Stimulated activated CD8-positive, alpha-beta memory T cell treated with anti-CD3 and anti-CD28 coated beads, Interleukin-7, amount 100 ng/mL, for 48 hours (primary cell): ENCODE measurements around the gene RUFY1.
"Not testable (repeated sequence)": the region's sequence is repeated elsewhere in the genome, so short reads cannot be mapped to it uniquely, and the experiment has no call there.

Experiments used
- DNase-seq, 2 donors: peaks; one replicate each; pipeline ENCODE4 v3.0.0-alpha.2; 2020; ENCODE audit warnings: low read depth in 1 of 2; ENCODE audit errors: extremely low read depth in 1 of 2

Gene RUFY1

GRCh38 chr5:179534431-179534830, 15.9 kb upstream of the RUFY1 start:
- no peak for DNase-seq

GRCh38 chr5:179536676-179537075, 13.7 kb upstream of the RUFY1 start:
- DNase-seq, result no peak

GRCh38 chr5:179542170-179542569, 8.2 kb upstream of the RUFY1 start:
- DNase-seq, result no peak

GRCh38 chr5:179543275-179543674, 7.1 kb upstream of the RUFY1 start:
- not testable (repeated sequence) for DNase-seq

- DNase-seq, result no peak
Measured at GRCh38 chr5:179553006-179553405, 2.7 kb downstream of the RUFY1 start.

GRCh38 chr5:179553875-179554274, 3.5 kb downstream of the RUFY1 start:
- DNase-seq, result no peak

- DNase-seq, result no peak
Measured at GRCh38 chr5:179554981-179555380, 4.6 kb downstream of the RUFY1 start.

- DNase-seq, result not testable (repeated sequence)
Measured at GRCh38 chr5:179558261-179558799, 8.0 kb downstream of the RUFY1 start.

GRCh38 chr5:179558932-179559283, 8.6 kb downstream of the RUFY1 start:
- no peak for DNase-seq

- DNase-seq, result peak; percentile 65 to 92
Measured at GRCh38 chr5:179559284-179560252, 9.2 kb downstream of the RUFY1 start.

GRCh38 chr5:179564526-179564925, 14.2 kb downstream of the RUFY1 start:
- DNase-seq, result no peak

- no peak for DNase-seq
Measured at GRCh38 chr5:179568721-179569120, 18.4 kb downstream of the RUFY1 start.

- no peak for DNase-seq
Measured at GRCh38 chr5:179572386-179572785, 22.0 kb downstream of the RUFY1 start.

- no peak for DNase-seq
Measured at GRCh38 chr5:179577286-179577960, 27.1 kb downstream of the RUFY1 start.

- no peak for DNase-seq
Measured at GRCh38 chr5:179585941-179586401, 35.6 kb downstream of the RUFY1 start.

GRCh38 chr5:179588166-179588565, 37.8 kb downstream of the RUFY1 start:
- DNase-seq, result no peak

GRCh38 chr5:179595916-179596315, 45.6 kb downstream of the RUFY1 start:
- DNase-seq, result no peak

GRCh38 chr5:179596421-179596820, 46.1 kb downstream of the RUFY1 start:
- DNase-seq, result no peak

- no peak for DNase-seq
Measured at GRCh38 chr5:179599100-179599499, 48.7 kb downstream of the RUFY1 start.

- no peak for DNase-seq
Measured at GRCh38 chr5:179599566-179599965, 49.2 kb downstream of the RUFY1 start.

GRCh38 chr5:179599973-179600372, 49.6 kb downstream of the RUFY1 start:
- no peak for DNase-seq
